ENCODE data around the gene CASK.

Gene CASK

GRCh38 chrX:41824551-41824950 is 98.8 kb downstream of the CASK start:
- DNase-seq, result no peak

DNA sequence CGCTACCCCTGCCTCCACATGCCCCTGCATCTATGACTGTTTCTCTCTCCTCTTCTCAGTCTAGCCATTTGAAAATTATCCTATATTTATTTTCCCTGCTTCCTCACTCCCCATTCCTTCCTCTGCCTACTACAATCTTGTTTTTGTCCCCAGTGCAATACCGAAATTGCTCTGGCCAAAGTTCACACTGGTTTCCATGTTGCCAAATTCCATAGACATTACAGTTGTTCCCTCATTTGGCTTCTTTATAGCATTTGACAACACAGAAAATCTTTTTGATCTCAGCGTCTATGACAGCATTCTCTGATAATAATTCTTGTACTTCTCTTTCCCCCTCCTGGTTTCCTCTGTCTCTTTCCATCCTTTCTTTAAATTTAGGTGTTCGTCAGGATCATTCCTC is 100.0 kb downstream of the CASK start:
- DNase-seq, result no peak

GRCh38 chrX:41822892-41823291 is 100.5 kb downstream of the CASK start:
- no peak for DNase-seq

- DNase-seq, result no peak
Measured at GRCh38 chrX:41808047-41808446, 115.3 kb downstream of the CASK start.

GRCh38 chrX:41802958-41803357 is 120.4 kb downstream of the CASK start:
- no peak for DNase-seq

- no peak for DNase-seq
Measured at GRCh38 chrX:41799661-41800060, 123.7 kb downstream of the CASK start.

DNA sequence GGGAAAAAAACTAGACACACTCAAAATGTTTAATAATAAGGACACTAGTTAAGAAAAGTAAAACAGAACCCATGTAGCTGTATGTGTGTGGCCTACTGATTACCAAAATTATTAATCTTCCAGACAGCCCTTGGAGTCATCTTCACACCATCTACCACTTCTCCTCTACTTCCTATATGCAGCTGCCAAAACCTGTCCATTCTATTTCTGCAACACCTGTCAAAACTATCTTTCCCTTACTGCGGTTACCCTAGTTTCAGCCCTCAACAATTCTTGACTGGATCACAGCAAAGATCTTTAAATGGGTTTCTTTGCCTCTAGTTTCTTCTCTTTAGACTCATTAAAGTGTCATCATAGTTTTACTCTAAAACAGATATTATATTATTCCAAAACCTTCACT is 126.8 kb downstream of the CASK start:
- DNase-seq, result no peak

DNA sequence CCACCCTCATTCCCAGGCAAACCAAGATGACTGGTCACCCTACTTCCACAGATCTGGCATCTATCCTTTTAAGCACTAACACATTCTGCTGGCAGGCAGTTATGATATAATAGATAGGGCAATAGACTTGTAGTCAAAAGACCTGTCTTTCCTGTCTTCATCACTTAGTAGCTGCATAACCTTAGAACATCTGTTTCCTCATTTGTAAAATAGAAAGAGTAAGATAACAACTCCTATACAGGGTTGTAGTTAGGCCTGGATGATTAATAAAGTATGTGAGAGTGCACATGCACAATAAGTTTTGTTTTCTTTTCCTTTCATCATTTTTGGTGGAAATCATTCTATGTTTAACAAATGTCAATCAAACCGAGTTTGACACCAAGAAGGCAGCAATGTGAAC is 127.3 kb downstream of the CASK start:
- peak; percentile 6 for DNase-seq

DNA sequence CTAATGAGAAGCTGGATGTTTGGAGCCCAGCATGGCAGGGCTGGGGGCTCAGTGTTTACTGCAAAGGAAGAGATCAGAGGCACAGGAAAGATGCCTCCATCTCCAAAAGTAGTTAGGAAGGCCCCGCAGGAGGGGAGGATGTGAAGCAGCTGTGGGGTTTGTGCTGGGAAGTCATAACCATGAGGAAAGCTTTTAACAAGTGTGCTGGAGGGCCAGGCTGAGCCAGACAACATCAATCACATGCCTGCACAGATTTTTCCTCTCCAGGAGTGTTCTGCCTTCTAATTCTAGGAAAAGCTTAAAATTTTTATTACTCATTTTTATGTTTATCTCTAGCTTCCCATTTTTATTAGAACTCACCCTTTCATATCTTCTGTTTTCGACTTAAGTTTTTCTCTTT is 134.0 kb downstream of the CASK start:
- DNase-seq, result no peak

DNA sequence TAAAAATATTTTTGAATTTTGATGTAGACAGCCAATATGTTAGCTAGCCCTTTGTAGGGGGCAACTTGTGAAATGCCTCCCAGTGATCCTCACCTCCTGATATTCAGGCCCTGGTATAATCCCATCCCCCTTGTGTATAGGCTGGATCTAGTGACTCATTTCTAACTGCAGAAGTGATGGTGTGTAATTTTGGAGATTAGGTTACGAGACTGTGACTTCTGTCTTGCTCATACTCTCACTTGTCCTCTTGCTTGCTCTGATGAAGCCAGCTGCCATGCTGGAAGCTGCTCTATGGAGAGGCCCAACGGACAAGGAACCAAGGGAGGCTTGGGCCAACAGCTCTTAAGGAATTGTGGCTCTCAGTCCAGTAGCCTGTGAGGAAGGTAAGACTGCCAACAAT is 137.7 kb downstream of the CASK start:
- DNase-seq, result no peak

DNA sequence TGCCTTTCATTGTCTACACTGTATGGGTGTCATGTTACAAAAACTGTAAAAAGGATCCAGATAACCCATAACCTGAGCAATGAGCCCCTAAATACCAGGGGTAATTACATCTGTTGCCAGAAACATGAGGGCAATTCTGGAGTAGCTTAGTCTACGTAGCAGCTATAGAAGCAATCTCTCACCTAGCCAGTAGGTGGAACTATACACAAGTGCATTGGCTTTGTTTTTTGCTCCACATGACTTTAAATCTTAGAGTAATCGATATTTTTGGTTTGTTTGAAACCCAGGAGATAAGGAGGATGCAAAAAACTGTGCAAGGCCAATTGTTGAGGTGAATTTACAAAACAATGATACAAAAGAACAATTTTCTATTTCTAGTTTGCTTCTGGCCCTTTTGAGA is 141.9 kb downstream of the CASK start:
- DNase-seq, result peak; percentile 21

- no peak for DNase-seq
Measured at GRCh38 chrX:41779941-41780340, 143.4 kb downstream of the CASK start.

- DNase-seq, result no peak
Measured at GRCh38 chrX:41779030-41779564, 144.3 kb downstream of the CASK start.

- no peak for DNase-seq
Measured at GRCh38 chrX:41761702-41762101, 161.7 kb downstream of the CASK start.

- no peak for DNase-seq
Measured at GRCh38 chrX:41761169-41761568, 162.2 kb downstream of the CASK start.

DNA sequence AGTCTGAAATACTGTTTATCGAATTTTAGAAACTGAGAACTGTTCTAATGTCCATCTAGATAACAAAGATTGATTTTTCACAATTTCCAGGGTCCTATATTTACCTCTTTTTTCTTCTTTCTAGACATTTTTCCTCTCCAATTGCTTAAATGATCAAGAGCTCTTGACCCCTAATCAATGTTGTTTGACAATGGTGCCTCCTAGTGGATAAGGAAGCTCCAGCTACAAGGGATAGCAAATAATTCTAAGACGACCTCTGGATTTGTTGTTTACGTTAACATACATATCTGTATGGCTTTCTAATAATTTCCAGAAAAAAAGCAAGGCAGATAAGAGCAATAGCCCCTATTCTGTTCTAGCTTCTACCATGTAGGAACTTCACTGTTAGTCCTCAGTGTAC is 163.5 kb downstream of the CASK start:
- peak; percentile 43 for DNase-seq

GRCh38 chrX:41758401-41758800 is 165.0 kb downstream of the CASK start:
- DNase-seq, result no peak

GRCh38 chrX:41750716-41751115 is 172.6 kb downstream of the CASK start:
- DNase-seq, result no peak

DNA sequence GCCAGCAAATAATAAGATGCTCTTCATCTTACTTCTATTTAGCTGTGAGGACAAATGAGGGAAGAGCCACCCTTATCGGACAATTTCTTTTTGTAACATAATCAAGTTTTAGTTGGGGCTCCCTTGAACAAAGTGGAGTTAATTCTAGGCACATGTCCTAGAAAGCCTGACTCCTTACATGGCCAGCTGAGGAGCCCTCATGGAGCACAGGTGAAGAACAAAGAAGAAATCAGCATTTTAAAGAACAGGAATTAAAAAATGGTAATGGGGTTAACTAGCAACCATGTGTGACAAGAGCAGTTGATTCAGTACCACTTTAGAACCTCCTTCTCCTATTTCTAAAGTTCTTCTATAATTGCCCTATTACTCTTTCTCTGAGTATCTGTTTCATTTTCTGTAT is 183.5 kb downstream of the CASK start:
- no peak for DNase-seq

GRCh38 chrX:41737065-41737464 is 186.3 kb downstream of the CASK start:
- DNase-seq, result no peak

DNA sequence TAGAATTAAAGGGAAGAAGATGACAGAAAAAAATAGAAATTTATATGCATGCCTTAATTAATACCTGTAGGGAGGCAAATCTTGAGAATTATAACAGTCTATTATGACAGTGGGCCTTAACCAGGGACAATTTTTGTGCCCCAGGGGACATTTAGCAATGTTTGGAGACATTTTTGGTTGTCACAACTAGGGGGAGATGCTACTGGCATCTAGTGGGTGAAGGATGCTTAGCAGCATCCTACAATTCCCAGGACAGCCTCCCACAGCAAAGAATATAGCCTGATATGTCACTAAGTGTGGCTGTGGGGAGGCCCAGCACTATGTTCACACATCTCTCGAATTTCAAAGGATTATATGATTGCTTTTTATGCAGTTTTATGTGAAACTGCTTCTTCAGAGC is 188.8 kb downstream of the CASK start:
- DNase-seq, result peak; percentile 15

DNA sequence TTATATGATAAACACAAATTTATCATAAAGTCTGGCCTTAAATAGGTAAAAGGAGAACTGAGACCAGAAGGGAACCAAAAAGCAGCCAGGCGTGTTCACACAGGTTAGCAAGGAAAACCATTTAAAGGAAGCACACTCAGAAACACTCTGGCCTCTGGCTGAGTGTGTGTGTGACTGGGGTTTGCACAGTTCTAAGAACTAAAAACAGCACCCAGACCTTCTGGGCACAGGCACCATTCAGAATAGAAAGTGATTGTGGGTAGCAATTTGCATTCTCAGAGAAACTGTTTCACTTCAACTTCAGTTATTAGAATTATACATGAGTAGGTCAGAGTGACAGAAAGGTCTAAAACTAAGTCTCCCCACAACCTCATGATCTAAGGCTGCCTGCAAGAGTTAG is 189.4 kb downstream of the CASK start:
- DNase-seq, result peak; percentile 40

DNA sequence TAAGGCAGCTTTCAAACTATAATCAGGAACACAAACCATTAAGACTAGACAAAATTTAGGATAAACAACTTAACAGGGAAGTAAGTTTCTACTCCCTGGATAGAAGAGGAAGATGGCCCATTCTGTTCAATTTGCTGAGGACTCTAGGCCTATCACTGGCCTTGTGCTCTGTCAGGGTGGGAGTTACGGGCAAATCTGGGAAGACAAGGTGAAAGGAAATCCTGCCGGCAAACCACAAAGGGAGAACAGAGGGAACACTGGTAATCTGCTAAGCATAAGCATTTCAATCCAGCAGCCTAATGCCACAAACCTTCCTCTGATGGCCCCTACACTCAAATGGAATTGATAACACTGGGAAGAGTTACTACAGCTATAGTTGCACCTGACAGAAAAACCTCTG is 191.1 kb downstream of the CASK start:
- no peak for DNase-seq

DNA sequence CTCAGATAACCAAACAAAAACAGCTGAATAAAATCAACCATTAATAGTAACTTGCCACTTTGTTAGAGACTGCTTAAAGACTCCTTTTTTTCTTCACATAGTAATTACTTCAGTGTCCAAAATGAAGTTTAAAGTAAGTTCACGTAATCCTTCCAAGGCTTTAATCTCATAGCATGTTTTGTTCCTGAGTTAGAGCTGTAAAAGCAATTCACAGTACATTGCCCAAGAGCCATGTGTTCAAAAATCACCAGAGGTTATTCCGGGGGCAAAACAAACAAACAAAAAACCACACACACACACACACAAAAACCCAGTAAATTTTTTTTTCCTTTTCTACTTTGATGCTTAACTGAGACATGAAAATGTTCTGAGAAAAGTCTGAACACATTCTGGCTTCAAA is 193.3 kb downstream of the CASK start:
- DNase-seq, result no peak

DNA sequence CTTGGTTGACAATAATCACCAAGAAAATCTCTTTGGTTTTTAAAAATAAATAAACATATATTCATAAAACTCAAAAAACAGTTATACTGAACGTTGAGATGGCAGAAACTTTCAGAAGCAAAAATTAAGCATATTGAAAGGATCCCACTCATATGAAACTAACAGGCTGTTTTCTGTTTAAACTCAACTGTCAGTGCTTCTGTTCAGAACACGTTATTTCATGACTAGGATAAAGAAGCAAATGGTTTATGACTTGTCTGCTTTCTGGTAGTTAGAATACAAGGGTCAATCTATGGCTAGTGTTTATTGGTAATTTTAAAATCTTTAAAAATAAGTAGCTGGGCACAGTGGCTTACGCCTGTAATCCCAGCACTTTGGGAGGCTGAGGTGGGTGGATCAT is 195.2 kb downstream of the CASK start:
- DNase-seq, result no peak

GRCh38 chrX:41723826-41724225 is 199.5 kb downstream of the CASK start, which contains the start of gene GPR82:
Gene GPR82, plus strand, starts transcription at chrX:41724181. Its CDS starts 2,846 bp downstream, at chrX:41727027.
- peak; percentile 81 for DNase-seq
